ENCODE measurements around the gene DNM3.

DNA sequence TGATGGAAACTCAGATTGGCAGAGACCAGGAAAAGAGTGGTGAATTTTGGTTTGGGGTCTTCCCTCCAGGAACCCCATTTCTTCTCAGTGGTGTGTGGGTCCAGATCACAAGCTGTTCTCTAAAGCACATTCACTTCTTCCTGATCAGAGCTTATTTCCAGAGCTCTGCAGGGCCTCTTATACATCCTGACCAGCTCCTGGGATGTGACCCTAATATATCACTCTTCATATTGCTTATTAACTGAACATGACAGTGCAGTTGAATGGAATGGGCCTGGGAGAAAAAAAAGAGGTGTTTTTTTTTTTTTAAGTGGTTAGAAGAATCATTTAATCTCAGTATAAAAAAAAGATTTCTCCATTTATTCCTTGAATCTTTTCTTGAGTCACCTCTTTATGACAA lies 29.6 kb upstream of the DNM3 start:
- TF ChIP-seq, protein P1, sequence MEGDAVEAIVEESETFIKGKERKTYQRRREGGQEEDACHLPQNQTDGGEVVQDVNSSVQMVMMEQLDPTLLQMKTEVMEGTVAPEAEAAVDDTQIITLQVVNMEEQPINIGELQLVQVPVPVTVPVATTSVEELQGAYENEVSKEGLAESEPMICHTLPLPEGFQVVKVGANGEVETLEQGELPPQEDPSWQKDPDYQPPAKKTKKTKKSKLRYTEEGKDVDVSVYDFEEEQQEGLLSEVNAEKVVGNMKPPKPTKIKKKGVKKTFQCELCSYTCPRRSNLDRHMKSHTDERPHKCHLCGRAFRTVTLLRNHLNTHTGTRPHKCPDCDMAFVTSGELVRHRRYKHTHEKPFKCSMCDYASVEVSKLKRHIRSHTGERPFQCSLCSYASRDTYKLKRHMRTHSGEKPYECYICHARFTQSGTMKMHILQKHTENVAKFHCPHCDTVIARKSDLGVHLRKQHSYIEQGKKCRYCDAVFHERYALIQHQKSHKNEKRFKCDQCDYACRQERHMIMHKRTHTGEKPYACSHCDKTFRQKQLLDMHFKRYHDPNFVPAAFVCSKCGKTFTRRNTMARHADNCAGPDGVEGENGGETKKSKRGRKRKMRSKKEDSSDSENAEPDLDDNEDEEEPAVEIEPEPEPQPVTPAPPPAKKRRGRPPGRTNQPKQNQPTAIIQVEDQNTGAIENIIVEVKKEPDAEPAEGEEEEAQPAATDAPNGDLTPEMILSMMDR (conservative IDR thresholded peaks at IDR 0.05 in 1 of 2, IDR thresholded peaks at IDR 0.05 in 1 of 2; ENCODE audit: extremely low read depth in 1 of 2, insufficient read depth in 1 of 2, low read depth in 1 of 2, low read length in 2 of 2): no peak
- no peak for TF ChIP-seq EZH2 (IDR thresholded peaks at IDR 0.05; ENCODE audit: borderline replicate concordance, low read length)
